Activated CD4-positive, alpha-beta T cell treated with anti-CD3 and anti-CD28 coated beads for 4 hours (primary cell): ENCODE results near the gene PDE6H.

Experiments
- DNase-seq, 2 donors: peaks; one replicate each; pipeline ENCODE4 v3.0.0-alpha.2; 2020

Gene PDE6H

DNA sequence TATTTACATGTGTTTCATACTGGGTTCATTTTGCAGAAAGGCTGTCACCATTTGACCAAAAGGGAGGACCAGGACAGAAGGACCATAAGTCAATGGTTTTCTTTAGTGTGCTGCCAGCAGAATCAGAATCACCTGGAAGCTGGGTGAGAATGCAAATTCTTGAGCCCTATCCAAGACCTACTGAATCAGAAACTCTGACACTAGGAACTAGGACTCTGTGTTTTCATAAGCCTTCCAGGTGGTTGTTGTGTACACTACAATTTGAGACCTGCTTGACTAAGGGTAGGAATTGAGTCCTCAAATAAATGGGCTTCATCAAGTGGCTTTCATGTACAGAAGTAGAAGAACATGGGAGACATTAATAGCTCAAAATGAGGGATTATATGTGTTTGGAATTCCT lies 32.2 kb downstream of the PDE6H start:
- DNase-seq, result no peak

DNA sequence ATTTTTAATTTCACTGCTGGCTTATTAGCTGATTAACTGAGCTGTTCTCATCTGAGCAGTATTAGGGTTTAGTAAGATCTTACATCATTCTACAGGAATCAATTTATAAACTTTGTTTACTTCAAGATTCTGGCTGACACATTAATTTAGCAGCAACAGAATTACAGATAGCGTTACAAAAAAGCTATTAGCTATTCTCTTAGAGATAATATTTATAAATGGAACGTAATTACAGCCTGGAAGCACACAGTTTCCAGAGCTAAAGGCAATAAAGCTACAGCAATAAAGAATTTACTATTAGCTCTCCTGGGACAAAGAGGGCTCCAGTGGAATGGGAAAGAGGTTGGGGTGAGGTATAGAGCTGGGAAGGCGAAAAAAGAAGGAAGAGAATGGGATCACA lies 34.7 kb downstream of the PDE6H start:
- DNase-seq, result no peak

DNA sequence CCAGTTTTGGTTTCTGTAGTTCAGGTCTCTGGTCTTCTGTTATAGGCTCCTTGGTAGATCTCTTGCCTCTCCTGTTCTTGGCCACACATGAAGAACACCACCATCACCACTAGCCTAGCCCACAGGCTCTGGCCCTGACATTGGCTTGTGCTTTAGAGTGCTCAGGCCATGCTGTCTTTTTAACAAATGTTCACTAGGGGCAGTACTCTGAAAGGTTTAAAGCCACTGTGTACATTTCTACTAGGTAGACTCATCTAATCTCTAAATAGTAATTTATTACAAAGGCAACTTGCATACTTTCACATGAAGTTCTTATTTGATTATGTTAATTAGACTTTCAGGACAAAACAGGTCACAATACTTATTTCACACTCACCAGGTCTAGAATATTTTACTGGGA lies 38.3 kb downstream of the PDE6H start:
- DNase-seq, result no peak

GRCh38 chr12:15013634-15014179 lies 40.9 kb downstream of the PDE6H start:
- DNase-seq, result no peak

GRCh38 chr12:15014708-15015107 lies 41.9 kb downstream of the PDE6H start:
- DNase-seq, result no peak

DNA sequence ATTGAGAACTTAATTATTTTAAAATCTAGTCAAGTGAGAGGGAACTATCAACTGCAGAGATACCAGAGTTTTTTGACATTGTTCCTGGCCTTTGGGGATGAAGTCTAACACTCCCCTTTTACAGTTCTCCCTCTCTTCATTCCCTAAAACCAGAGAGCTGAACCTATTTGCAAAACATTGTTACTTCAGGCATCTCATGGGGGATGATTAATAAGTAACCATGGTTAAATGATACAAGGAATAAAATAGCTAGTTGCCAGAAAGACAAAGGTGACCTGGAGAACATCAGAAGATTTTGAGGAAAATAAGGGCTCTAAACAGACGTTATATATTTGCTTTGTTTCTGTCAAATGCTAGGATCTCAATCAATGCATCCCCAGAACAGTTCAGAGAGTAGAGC lies 42.3 kb downstream of the PDE6H start:
- DNase-seq, result no peak

DNA sequence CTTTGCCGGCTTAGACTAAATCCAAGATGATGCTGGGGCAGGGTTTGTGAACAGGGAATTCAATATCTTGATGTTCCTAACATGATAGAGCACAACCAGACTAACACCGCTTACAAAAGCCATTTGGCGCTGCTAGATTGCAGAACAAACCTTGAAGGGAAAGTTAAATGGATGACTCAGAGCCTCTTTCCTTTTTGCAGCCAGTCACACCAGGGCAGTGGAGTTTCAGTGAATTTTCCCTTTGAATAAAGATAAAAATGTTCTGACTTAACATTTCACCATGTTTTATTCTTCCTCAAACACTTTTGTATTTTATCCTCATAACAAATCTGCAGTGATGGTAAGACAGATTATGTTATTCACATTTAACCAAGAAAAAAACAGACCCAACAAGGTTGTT lies 47.3 kb downstream of the PDE6H start:
- no peak for DNase-seq
